Measurements from ENCODE around the gene NCKAP5. TPM values are rescaled to one million over a fixed set of nuclear protein-coding genes. Genes with fewer than 3 reads are reported as not detected.

NCKAP5 gene
- total and polyA plus RNA-seq, 9 of the 15 experiments (the other 6 are each of a cell fraction or from before 2014, with no cell fraction given) = not detected

DNA sequence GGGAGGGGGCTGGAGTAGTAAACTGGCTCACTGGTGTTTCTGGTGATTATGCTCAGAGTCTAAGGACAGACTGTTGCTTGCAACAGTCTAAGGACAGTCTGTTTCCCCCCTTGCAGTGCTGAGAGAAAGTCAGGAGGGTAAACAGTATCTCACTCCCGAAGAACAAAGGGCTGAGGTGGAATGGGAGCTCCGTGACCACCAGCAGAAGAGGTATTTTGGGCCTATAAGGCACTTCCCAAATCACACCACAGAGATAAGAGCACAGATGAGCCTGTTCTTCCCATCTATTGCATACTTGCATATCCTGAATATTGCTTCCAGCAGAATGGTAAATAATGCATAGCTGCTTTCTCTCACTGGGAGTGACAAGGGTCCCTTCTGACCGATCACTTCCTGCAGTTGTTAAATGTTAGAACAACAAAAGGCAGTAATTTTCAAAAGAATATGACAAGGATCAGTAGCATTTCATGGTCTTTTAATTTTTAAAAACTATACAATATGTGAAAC, 737.9 kb downstream of the NCKAP5 start (continued):
- TF ChIP-seq, protein P1, sequence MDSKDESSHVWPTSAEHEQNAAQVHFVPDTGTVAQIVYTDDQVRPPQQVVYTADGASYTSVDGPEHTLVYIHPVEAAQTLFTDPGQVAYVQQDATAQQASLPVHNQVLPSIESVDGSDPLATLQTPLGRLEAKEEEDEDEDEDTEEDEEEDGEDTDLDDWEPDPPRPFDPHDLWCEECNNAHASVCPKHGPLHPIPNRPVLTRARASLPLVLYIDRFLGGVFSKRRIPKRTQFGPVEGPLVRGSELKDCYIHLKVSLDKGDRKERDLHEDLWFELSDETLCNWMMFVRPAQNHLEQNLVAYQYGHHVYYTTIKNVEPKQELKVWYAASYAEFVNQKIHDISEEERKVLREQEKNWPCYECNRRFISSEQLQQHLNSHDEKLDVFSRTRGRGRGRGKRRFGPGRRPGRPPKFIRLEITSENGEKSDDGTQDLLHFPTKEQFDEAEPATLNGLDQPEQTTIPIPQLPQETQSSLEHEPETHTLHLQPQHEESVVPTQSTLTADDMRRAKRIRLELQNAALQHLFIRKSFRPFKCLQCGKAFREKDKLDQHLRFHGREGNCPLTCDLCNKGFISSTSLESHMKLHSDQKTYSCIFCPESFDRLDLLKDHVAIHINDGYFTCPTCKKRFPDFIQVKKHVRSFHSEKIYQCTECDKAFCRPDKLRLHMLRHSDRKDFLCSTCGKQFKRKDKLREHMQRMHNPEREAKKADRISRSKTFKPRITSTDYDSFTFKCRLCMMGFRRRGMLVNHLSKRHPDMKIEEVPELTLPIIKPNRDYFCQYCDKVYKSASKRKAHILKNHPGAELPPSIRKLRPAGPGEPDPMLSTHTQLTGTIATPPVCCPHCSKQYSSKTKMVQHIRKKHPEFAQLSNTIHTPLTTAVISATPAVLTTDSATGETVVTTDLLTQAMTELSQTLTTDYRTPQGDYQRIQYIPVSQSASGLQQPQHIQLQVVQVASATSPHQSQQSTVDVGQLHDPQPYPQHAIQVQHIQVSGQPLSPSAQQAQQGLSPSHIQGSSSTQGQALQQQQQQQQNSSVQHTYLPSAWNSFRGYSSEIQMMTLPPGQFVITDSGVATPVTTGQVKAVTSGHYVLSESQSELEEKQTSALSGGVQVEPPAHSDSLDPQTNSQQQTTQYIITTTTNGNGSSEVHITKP (IDR thresholded peaks at IDR 0.05; ENCODE audit: partially characterized antibody) = no peak
- TF ChIP-seq, protein P2, sequence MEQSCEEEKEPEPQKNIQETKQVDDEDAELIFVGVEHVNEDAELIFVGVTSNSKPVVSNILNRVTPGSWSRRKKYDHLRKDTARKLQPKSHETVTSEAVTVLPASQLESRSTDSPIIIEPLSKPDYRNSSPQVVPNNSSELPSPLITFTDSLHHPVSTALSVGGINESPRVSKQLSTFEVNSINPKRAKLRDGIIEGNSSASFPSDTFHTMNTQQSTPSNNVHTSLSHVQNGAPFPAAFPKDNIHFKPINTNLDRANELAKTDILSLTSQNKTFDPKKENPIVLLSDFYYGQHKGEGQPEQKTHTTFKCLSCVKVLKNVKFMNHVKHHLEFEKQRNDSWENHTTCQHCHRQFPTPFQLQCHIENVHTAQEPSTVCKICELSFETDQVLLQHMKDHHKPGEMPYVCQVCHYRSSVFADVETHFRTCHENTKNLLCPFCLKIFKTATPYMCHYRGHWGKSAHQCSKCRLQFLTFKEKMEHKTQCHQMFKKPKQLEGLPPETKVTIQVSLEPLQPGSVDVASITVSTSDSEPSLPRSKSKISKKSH (CRISPR knock-in tag; IDR thresholded peaks at IDR 0.05) = no peak
- TF ChIP-seq, protein P3, sequence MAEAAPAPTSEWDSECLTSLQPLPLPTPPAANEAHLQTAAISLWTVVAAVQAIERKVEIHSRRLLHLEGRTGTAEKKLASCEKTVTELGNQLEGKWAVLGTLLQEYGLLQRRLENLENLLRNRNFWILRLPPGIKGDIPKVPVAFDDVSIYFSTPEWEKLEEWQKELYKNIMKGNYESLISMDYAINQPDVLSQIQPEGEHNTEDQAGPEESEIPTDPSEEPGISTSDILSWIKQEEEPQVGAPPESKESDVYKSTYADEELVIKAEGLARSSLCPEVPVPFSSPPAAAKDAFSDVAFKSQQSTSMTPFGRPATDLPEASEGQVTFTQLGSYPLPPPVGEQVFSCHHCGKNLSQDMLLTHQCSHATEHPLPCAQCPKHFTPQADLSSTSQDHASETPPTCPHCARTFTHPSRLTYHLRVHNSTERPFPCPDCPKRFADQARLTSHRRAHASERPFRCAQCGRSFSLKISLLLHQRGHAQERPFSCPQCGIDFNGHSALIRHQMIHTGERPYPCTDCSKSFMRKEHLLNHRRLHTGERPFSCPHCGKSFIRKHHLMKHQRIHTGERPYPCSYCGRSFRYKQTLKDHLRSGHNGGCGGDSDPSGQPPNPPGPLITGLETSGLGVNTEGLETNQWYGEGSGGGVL (CRISPR knock-in tag; IDR thresholded peaks at IDR 0.05) = no peak
- TF ChIP-seq HIVEP1 (CRISPR knock-in tag; IDR thresholded peaks at IDR 0.05) (no peak), KLF1 (tag; IDR thresholded peaks at IDR 0.05) (no peak), MCM7 (IDR thresholded peaks at IDR 0.05) (no peak)
- TF ChIP-seq, protein P4, sequence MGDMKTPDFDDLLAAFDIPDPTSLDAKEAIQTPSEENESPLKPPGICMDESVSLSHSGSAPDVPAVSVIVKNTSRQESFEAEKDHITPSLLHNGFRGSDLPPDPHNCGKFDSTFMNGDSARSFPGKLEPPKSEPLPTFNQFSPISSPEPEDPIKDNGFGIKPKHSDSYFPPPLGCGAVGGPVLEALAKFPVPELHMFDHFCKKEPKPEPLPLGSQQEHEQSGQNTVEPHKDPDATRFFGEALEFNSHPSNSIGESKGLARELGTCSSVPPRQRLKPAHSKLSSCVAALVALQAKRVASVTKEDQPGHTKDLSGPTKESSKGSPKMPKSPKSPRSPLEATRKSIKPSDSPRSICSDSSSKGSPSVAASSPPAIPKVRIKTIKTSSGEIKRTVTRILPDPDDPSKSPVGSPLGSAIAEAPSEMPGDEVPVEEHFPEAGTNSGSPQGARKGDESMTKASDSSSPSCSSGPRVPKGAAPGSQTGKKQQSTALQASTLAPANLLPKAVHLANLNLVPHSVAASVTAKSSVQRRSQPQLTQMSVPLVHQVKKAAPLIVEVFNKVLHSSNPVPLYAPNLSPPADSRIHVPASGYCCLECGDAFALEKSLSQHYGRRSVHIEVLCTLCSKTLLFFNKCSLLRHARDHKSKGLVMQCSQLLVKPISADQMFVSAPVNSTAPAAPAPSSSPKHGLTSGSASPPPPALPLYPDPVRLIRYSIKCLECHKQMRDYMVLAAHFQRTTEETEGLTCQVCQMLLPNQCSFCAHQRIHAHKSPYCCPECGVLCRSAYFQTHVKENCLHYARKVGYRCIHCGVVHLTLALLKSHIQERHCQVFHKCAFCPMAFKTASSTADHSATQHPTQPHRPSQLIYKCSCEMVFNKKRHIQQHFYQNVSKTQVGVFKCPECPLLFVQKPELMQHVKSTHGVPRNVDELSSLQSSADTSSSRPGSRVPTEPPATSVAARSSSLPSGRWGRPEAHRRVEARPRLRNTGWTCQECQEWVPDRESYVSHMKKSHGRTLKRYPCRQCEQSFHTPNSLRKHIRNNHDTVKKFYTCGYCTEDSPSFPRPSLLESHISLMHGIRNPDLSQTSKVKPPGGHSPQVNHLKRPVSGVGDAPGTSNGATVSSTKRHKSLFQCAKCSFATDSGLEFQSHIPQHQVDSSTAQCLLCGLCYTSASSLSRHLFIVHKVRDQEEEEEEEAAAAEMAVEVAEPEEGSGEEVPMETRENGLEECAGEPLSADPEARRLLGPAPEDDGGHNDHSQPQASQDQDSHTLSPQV (IDR thresholded peaks at IDR 0.05) = no peak

Measured in K562 (cell line).